GM21390 (cell line): Measurements from ENCODE around the gene KCNJ11.

Experiments used
- ATAC-seq: cut with Tn5 transposase; IDR thresholded peaks from one replicate; pipeline ENCODE4 v1.9.1; 2021; ENCODE audit not compliant: unreplicated experiment

KCNJ11 gene

DNA sequence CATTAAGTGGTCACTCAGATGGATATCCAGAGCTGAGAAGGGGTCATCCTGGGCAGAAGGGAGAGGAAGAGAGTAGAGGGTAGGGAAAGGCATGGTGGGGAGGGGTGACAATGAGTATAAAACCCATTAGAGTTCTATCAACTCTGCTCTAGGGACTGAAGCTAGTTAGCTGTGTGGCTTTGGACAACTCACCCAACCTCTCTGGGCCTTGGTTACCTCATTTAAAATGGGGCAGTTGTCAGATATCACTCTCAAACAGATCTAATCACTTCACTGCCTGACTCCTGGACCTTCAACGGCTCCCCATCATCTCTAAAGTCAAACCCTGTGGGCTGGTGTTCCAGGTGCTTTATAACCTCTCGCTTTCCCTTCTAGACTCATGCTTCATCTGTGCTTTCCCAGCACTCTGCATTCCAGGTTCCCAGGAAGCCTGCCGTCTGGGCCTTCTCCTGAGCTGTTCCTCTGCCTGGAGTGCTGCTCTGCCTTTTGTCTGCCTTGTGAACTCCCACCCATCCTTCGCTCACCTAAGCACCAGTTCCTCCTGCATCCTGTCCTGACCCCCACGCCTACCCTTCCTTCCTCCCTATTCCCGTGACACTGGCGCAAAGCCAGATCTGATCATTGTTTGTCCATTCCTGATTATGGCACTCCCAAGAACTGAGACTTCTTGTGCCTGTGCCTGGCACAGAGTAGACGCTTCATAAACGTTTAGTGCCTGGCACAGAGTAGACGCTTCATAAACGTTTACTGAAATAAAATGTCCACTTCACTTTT, 22.3 kb upstream of the KCNJ11 start:
- ATAC-seq = no peak

DNA sequence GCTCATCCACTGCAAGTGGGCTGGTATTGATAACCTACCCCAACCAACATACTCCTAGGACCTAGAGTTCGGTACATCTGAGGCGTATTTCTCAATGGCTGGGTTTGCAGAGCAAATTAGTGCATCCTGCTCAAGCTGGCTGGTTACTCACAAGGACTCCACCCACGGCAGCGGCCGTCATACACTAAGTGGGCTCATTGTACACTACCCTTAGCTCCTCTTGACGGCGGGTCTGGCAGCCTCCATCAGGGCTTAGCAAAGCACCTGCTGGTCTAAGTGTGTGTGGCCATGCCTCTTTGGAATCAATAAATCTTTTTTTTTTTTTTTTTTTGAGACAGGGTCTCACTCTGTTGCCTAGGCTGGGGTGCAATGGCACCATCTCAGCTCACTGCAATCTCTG, 20.2 kb upstream of the KCNJ11 start:
- ATAC-seq = no peak

DNA sequence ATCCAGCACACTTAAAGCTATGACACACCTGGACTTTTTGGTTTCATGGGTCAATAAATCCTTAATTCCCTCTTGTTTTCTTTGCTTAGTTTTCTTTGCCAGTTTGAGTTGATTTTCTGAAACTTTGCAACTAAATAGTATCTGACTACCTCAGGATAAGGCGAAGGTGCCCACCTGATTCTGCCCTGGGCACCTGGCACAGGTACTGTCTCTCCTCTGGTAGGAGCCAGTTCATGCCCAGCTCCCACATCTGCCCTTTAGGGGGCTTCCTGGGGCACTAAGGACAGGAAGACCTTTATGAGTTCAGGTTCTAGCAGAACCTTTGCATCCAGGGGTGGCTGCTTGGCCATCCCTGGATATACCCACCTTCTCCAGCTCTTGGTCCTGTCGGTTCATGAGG, 19.6 kb upstream of the KCNJ11 start:
- no peak for ATAC-seq

DNA sequence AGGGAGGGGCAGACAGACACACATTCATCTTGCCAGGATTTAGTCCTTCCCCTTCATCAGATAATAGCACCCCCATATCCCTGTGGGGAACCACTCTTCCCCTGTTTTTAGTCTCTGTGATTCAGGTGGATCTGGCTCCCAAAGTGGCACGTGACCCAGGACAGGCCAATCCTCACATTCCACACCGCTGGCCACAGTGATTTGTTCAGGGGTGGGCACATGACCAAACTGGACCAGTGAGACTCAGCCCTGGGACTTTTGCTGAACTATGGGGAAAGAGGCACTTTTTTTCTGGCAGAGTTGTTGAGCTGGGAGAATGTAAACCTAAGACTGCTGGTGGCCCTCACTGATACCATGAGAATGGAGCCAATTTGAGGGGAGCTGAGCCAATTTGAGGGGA, 19.1 kb upstream of the KCNJ11 start:
- no peak for ATAC-seq

DNA sequence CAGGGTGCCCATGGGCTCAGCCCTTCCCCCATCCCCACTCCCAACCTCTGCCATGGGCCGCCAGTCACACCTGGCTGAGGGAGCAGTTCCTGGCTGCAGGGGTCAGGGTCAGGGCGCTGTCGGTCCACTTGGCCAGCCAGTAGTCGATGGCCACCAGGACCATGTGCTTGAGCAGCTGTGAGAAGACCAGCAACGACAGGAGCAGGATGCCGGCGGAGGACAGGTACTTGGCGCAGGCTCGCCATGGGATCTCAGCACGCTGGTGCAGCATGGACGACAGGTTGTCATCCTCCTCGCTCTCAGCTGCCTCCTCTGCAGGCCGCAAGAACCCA, 18.3 kb upstream of the KCNJ11 start:
- no peak for ATAC-seq

DNA sequence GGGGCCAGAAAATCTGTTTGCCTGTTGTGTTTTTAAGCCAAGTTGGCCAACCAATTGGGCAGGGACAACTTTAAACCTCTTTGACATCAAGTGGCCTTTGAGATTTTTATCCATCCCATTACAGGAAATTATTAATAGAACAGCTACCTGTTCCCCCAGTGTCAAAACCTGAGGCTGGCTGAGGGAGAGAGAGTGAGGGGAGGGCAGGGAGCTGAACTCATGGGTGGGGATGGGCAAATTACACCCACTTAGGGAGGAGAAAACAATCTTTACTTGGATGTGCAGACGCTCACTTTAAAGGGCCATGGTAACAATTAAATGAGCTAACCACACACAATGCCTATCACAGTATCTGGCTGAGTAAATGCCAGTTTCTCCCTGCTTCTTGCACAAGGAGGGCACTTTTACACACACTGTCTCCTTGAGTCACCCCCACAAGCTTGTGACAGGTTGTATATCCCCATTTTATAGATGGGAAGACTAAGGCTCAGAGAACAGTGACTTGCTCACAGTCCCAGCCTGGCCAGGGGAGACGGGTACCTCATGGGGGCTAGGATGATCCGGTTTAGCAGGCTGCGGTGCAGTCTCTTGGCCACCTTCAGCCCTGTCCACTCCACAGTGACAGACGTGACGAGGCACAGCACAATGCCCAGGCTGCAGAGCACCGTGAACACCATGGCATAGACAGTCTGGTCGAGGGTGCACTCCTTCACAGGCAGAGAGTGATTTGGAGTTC, 17.8 kb upstream of the KCNJ11 start:
- ATAC-seq = no peak

DNA sequence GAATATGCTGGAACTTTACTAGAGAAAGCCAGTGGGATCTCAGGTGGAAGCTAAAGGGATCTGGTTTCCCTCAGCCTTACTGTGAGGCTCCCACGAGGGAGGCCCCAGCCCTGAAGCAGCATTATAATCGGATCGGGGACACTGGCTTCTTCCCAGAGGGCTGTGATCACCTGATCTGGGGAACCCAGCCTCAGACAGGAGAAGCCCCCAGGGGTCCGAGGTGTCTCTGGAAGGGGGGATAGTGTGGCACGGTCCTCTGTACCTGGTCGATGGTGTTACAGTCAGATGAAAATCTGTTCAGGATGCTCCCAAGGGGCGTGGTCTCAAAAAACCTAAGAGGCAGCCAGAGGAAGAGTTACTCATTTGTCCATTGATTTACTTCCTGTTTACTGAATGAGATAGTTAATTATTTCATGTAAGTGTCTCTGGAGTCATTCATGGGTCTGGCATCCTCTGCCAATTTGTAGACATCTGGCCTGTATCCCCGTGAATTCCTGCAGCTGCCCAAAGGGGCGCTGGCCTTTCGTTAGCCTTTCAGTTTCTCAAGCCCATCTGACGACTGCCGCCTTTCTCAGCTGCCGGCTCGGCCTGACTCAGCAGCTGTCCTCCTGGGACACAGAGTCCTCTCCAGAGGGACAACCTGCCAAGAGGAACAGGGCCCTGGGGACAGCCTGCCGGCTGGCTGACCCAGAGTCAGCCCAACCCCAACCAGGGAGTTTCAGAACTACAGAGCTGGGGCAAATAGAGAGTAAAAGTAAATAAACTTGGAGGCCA, 17.0 kb upstream of the KCNJ11 start:
- ATAC-seq = no peak

DNA sequence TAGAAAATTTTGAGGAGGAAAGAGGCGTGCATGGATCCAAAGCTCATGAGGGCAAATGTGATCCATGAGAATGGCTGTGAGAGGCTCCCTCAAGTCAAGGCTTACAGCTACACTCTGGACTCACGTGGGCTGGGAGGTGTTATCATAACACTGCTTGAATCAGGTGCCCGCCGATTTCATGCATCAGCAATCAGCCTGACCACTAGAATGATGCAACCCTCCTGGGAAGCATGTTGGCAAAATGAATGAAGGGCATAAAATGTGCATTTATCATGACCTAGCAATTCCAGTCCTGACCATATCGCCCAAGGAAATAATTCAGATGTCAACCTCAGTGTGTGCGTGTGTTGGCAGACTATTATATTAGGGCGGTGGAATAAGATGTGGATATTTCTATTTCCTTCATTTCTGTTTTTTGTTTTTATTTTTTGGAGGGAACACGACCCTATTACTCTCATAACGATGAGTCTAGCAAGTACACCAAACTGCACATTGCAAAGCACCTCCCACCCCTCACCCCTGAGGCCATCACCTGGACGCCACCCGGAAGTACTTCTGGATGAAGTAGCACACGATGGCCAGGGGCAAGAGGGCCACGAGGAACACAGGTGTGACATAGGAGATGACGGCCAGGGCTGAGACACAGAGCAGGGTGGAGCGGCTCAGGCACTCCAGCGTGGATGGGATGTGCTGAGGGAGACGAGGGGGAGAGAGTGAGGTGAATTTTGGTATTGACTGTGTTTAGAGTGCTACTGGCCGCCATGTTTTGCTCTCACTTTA, 15.7 kb upstream of the KCNJ11 start:
- ATAC-seq = no peak

DNA sequence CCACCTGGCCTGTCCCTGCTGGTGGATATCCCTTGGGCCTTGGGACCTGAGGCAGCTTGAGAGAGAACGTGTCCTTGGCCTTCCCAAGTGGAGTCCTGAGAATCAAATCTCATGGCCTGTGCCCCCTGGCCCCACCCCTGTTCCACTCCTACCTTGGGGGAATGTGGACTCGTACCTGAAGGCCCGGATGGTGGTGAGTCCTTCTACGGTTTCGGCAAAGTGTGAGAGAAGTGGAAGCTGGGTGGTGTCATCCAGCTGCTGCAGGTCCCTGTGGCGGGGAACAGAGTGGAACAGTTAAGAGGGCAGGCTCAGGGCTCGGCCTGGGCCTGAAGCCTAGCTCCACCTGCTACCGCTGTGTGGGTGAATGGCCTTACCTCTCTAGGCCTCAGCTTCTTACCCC, 14.0 kb upstream of the KCNJ11 start:
- ATAC-seq = no peak

DNA sequence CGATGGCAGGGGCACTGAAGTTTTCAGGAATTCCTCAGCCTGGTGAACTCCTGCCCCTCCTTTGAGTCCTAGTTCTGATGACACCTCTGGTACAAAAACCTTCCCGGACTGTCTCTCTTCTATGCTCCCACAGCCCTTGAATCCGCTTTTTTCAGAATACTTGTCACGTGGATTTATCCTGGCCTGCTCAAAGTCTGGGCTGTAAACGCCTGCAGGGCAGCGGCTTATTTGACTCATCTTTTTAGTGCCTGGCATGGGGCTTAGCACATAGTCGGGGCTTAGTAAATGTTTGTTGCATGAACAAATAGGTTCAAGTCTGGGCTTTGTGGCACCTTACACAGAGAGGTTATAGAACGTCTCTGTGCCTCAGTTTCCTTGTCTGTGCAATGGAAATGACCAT, 13.4 kb upstream of the KCNJ11 start:
- no peak for ATAC-seq

DNA sequence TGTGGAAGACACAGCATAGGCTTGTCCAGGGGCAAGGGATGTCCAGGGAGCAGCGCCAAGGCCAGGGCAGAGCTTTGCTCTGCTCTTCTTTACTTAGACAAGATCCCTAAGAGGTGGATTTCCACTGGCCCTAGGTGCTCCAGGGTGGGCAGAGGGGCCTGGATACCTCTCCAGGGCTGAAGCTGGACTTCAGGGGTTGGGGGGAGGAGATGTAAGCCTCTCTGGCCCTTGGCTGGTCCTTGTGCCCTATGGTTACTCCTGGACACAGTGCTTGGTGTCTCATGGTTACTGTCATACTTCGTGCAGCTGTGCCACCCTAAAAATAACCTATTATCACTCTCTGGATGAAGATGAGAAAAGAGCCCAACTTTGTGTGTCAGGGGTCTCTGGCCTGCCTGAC, 12.9 kb upstream of the KCNJ11 start:
- no peak for ATAC-seq

DNA sequence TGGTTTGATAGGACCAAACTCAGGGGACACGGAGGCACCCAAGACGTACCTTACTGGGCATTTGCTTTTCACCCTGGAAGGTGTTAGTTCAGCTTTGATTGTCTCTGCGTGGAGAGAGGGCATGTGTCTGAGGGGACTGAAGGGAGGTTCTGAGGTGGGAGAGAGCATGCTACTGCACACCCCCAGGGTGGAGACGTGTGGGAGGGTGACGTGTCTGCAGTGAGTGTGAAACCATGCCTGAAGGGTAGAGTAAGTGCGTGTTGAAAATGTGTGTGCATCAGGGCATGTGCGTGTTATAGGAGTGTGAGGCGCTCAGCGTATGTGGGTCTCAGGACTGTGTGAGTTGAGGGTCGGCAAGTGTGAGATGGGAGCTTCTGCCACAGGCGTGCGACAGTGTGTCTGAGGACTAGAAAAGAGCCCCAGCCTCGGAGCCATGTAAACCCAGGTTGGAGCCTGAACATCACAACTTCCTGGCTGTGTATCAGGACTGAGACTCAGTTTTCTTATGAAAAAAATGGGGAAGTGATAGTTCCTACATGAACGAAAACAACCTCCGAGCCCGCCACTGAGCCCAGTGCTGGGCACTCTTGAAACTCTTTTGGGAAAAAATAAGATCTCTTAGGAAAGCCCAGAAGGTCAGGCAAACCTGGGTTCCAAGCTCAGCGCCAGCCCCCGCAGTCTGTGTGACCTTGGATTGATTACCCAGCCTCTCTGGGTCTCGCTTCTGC, 11.8 kb upstream of the KCNJ11 start:
- ATAC-seq = peak; percentile 65

DNA sequence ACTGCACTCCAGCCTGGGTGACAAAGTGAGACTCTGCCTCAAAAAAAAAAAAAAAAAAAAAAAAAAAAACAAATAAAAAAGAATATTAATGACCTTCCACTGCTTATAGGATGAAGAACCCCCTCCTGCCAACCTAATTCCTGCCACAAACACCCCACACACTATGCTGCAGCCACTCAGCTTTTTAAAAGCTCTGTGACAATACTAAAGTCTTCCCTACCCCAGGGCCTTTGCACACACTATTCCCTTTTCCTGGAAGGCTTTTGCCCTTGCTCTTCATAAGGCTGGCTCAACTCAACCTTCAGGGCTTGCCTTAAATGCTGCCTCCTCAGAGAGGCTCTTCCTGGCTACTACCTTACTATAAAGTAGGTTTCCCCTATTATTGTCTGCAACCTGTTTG, 10.8 kb upstream of the KCNJ11 start:
- ATAC-seq = no peak

DNA sequence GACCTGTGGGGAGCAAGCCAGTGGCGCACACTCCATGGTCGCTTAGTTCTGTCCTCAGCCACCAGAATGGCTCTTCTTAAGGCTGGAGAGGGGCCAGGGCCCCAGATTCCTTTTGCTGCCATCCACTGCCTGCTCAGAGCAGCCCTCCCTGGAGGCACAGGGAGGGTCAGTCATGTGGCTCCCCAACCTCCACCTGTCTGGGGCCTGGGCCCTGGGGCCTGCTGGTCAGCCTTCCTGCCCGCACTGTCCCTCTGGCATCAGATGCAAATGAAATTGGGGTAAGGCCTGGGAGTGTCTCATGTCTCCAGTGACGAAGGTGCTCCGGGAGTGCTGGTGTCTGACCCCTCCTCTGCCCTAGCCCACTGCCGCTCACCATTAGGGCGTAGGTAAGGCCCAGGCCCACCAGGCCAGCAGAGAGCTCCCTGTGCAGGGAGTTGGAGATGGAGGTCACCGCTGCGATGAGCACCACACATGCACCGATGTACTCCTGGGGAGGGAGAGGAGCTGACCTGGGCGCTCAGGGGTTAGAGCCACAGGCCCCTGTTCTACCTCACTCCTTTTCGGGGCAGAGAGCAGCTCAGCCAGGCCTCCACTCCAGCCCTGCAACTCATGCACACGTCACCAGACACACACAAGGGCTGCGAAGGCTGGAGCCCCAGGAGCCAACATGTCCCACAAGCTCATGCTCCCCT, 9.0 kb upstream of the KCNJ11 start:
- ATAC-seq = no peak

DNA sequence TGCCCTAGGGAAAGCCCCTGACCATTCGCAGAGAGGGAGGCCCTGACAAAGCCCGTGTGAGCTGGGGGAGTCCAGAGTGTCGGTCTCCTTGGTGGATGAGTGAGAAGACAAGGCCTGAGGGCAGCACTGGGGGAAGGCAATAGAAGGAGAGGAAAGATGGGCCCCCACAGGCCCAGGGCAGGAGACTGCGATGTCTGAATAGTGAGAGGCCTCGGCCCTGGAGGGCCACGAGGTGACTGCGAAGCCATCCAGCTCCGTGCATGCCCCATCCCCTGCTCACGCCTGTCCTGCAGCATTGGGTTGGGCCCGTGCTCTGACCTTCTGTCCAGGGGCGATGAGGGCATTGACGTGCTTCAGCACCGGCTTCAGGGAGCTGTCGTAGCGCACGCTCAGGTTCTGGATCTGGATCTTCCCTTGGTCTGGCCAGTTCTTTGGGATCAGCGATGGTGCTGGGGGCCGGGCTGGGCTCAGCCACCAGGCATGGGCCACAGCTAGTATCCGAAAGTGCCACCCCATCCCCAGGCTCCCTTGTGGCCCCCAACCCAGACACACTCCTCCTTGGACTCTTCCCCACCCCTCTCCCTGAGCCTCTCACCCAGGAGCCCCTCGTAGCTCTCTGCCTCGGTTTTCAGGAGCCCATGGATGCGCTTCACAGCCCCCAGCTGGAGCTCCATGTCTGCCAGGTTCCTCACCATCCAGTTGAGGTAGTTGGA, 8.3 kb upstream of the KCNJ11 start:
- ATAC-seq = no peak

DNA sequence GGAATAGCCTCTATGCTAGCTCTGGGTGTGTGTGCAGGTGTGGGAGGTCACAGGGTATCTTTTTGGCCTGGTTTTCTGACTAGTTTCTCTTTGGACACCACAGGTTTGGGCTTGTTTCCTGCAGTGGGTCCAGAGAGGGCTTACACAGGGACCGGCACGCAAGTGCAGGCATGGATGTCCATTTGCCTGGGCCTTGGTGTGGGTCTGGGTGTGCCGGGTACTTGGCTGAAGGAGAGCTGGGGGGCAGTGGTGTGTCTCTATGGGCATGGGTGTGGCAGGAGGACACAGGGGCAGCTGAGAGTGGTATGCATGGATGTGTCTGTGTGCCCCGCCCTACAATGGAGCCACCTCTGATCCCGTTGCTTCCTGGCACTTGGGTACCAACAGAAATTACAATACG, 7.5 kb upstream of the KCNJ11 start:
- no peak for ATAC-seq

DNA sequence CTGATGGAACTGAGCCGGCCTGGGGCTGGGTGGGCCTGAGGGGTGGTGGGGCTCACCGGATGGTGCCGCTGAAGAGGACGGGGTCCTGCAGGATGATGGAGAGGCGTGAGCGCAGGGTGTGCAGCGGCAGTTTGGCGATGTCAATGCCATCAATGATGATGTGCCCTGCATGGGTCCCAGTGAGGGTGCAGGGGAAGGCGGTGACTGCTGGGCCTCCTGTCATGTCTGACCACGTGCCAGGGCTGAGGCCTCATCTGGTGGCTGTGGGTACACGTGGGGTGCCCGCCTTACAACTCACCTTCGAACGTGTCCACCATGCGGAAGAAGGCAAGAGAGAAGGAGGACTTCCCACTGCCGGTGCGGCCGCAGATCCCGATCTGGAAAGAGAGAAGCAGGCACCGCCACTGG, 7.1 kb upstream of the KCNJ11 start:
- ATAC-seq = no peak

DNA sequence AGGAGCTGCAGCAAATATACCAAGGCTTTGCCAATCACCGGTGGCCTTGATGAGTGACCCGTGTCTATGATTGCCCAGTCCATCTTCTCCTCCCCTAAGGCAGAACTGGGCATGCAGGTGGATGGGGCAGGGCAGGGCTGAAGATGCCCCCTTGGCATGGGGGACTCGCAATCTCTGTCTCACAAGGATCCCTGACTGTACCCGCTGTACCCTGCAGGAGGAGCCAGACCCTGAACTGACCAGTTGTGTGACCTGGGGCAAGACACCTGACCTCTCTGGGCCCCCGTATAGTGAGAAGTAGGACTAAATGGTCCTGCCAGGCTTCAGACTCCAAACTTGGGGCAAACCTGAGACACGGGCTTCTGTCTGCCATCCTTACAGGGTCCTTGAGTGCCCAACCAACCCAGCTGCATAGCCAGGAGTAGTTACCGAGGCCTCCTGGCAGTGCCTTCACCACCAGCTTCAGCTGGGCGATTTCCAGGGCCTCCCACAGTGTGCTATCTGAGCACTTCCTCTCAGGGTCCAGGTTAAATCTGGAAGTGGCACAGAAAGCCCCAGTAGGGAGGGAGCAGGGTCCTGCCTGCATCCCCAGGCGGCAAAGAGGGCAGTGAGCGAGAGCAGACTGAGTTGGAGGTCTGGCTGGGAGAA, 6.4 kb upstream of the KCNJ11 start:
- ATAC-seq = no peak

DNA sequence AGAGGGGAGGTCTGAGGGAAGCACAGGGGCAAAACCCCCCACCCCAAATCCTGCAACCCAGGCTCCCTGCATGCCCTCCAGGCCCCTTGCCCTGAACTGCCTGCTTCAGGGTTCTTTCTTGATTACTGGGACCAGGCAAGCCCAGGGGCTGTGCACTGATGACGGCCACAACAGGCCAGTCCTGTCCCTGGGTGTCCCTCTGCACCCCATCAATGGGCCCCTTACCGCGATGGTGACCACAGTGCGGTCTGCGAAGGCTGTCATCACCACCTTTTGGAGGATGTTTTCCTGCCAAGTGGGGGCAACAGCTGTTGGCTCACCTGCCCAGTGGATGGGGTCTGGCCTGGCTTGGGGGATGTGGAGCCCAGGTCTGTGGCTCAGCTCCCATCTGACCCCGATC, 5.0 kb upstream of the KCNJ11 start:
- no peak for ATAC-seq
